ENCODE results near the gene GPR21.

Gene GPR21

GRCh38 chr9:123034881-123035510 is 1.5 kb downstream of the GPR21 start:
- no peak for DNase-seq (ENCODE audit: low read depth)

- DNase-seq (ENCODE audit: low read depth) = no peak
Measured at GRCh38 chr9:123035791-123036190, 2.3 kb downstream of the GPR21 start.

DNA sequence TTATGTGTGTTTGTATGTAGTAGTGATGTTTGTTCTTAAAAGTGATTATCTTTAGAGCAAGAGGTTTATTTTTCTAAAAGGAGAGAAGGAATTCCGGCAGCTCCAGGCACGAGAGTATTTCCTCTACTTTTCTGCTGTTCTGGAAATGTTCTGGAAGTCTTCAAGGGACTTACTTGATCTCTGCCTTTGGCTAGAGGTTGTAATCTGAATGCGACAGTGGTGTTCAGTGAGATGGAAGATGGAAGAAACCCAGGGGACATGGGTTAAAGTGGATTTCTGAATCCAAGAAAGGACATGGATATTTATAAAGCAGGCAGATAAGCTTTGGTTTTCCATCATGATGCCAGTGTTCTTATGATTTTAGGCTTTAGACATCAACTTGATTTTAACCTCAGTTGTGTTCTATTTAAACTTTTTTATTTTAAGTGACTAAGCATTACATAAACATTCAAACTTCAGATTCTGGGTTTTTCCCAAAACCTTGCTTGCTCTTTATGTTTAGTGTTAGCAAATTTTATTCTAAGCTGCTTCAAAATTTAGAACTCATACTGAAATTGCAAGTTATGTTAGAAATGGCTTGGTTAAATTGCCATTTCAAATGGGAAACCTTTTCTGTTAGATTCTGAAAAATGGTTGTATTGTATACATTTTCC is 3.6 kb downstream of the GPR21 start:
- DNase-seq (ENCODE audit: low read depth) = no peak

DNA sequence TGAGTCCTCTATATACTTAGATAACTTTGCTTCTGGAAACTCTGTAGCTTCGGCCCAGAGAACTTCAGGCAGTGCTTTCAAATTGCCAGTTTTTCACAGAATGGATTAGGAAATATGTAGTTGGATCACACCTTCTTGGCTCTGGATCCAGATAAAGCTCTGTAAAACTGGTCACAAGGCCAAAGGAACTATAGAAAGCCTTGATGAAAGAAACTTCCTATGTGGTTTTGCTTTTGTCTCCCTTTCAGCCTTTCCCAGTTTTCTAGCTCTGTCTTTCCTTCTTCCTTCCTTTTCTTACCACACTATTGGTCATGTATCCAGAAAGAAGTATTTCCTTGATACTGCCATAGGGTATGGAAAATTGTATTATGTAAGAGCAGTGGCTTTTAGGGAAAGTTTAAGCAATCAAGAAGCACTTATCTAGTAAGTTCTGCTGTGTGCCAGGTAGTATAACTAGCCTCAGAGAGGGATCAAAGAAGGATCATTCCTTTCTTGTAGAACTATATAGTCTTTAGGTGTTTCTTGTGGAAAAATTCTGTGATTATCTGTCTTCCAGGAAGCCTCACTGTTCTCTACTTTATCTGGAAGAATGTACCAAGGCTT is 6.3 kb downstream of the GPR21 start:
- DNase-seq (ENCODE audit: low read depth) = no peak

DNA sequence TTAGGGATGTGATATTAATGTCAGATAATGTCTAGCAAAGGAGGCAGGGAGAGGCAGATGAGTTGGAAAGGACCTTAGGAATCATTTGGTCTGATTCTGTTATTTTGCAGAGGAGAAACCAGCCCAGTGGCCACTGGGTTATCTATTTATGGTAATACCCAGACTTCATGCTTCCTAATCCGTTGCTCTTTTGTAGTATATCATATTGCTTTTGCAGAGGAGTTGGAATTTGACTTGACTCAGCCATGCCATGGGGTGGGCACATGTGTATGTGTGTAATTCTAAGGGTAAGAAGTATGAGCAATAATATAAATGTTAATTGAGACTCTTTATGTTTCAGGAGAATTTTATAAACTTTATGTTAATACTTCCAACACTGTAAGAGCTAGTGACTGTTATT is 7.3 kb downstream of the GPR21 start:
- DNase-seq (ENCODE audit: low read depth) = no peak

GRCh38 chr9:123041489-123041888 is 8.0 kb downstream of the GPR21 start:
- DNase-seq (ENCODE audit: low read depth) = no peak

- no peak for DNase-seq (ENCODE audit: low read depth)
Measured at GRCh38 chr9:123043081-123043939, 9.8 kb downstream of the GPR21 start.

DNA sequence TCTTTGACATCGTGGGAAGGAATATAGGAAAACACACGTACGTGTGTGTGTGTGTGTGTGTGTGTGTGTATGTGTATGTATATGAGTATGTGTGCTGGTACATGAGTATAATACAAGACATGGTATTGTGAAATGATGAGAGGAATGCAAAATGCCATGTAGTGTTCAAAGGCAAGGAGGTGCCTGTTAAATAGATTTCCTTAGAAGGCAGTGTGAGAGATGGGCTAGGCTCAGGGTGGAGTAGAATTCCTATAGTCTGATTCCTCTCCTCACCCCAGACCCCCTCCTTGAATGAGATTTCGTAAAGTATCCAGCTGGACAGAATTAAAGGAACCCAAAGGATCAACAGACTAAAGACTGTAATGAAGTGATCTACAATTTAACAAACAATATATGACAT is 11.1 kb downstream of the GPR21 start:
- DNase-seq (ENCODE audit: low read depth) = no peak

- DNase-seq (ENCODE audit: low read depth) = no peak
Measured at GRCh38 chr9:123046406-123047195, 13.1 kb downstream of the GPR21 start.

GRCh38 chr9:123048748-123049147 is 15.3 kb downstream of the GPR21 start:
- DNase-seq (ENCODE audit: low read depth) = no peak

GRCh38 chr9:123049589-123050222 is 16.2 kb downstream of the GPR21 start:
- no peak for DNase-seq (ENCODE audit: low read depth)

DNA sequence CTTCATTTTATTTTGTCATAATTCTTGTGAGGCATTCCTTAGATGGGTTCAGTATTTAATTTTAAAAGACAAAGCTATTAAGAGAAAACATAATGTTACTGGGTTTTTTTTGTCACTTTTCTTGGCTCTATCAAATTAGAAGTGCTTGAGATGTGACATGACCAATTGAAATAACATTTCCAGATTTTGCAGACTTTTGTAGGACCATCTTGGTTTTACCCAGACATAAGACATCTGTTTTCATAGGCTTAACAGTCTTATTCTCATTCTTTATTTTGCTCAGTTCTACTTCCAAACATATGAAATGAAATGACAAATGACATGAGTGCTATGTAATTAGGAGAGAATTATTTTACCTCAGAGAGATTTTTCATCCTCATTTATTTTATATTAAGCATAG is 19.6 kb downstream of the GPR21 start:
- no peak for DNase-seq (ENCODE audit: low read depth)

- no peak for DNase-seq (ENCODE audit: low read depth)
Measured at GRCh38 chr9:123053711-123054110, 20.2 kb downstream of the GPR21 start.

DNA sequence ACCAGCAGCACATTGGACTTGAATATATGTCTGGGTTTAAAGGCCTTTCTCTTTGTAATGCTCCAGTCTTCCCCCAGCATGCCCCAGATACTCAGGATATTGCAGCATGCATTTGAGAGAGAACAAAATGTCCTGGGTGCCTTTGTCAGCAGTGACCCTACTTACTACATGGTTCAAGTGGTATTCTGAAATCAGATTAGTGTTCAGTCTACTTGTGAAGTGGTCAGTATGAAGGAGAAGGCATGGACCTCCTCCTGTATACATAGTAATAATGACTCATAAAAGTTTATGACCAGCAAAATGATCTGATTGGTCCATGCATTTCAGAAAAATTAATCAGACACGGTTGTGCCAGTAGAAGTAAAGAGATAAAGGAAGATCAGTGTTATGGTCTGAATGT is 25.4 kb downstream of the GPR21 start:
- DNase-seq (ENCODE audit: low read depth) = no peak

- DNase-seq (ENCODE audit: low read depth) = no peak
Measured at GRCh38 chr9:123059472-123060220, 26.2 kb downstream of the GPR21 start.

- DNase-seq (ENCODE audit: low read depth) = no peak
Measured at GRCh38 chr9:123061216-123061615, 27.7 kb downstream of the GPR21 start.

DNA sequence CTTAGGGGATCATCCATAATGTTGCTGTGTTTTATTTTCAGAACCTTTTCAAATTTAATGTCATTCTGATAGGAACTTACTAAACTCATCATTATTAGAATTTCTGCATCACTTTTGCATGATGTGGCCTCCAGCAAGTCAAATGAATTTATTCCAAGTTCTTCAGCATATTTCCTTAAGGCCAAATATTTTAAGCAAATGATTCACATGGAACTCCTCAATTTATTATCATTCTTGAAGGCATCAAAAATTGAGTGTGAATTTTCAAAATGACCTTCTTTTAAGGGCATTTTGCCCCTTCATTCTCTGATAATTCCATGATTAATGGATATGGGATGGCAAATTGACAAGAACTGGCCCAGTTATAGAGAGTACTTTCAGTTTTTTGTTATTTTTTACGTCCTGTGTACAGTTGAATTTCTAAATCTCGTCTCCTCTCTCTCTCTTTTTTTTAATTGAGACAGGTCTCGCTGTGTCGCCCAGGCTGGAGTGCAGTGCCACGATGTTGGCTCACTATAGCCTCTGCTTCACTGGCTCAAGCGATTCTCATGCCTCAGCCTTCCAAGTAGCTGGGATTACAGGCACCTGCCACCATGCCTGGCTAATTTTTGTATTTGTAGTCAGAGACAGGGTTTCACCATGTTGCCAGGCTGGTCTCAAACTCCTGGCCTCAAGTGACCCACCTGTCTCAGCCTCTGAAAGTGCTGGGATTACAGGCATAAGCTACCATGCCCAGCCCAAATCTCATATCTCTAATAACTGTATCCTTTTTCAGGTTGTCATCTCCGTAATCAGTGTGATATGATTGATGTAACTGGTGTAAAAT is 29.1 kb downstream of the GPR21 start:
- no peak for DNase-seq (ENCODE audit: low read depth)

GRCh38 chr9:123063177-123063598 is 29.7 kb downstream of the GPR21 start:
- no peak for DNase-seq (ENCODE audit: low read depth)

- no peak for DNase-seq (ENCODE audit: low read depth)
Measured at GRCh38 chr9:123063896-123064295, 30.4 kb downstream of the GPR21 start.

DNA sequence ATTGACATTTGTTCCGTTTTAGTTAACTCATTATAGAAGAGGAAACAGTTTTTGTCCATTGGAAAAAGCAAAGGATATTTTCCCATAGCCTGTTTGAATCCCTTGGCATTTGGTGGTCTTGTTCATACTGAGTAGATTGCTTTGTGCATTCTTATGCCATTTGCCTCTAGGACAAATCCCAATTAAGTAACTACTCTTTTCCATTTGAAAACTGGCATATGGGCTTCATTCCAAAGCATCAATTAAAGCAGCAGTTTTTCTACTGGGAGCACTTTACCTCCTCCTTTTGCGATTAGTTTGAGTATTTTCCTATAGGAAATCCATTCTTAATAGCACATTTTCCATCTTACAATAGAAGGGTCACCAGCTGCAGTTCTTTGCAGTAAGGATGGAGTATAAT is 31.2 kb downstream of the GPR21 start:
- DNase-seq (ENCODE audit: low read depth) = no peak
